HepG2 (cell line): Measurements from ENCODE around the gene MOCS2. TPM values are rescaled to one million over a fixed set of nuclear protein-coding genes. Genes with fewer than 3 reads are reported as not detected.

Experiments used
- AKAP8 ChIP-seq: sonication (generic); formaldehyde crosslinking; IDR thresholded peaks from 2 replicates; pipeline ENCODE4 v1.5.1; 2020; ENCODE audit warnings: mild to moderate bottlenecking, missing genetic modification reagents
- CREB1 ChIP-seq, 2 experiments: fragments of 450-650 bp in 1 of 2; IDR thresholded peaks; 2 replicates each; pipeline ENCODE4 v1.6.1; 2016 to 2017; ENCODE audit warnings: control low read depth in 1 of 2, mild to moderate bottlenecking in 1 of 2, missing compliant biosample characterization in 1 of 2, missing genetic modification characterization in 1 of 2
- DNMT1 ChIP-seq: sonication (generic); formaldehyde crosslinking; IDR thresholded peaks from 2 replicates; pipeline ENCODE4 v1.5.1; 2020; ENCODE audit warnings: mild to moderate bottlenecking, missing genetic modification reagents
- HMGA1 ChIP-seq: sonication (generic); formaldehyde crosslinking; conservative IDR thresholded peaks from 2 replicates; pipeline ENCODE4 v1.4.0; 2020; ENCODE audit warnings: missing genetic modification reagents
- HOXD1 ChIP-seq: sonication (generic); formaldehyde crosslinking; IDR thresholded peaks from 2 replicates; pipeline ENCODE4 v1.5.0; 2020; ENCODE audit warnings: missing genetic modification reagents
- IRX3 ChIP-seq: sonication (generic); formaldehyde crosslinking; IDR thresholded peaks from 2 replicates; pipeline ENCODE4 v1.8.1; 2023; ENCODE audit warnings: mild to moderate bottlenecking, low read depth, missing genetic modification reagents, borderline replicate concordance
- JARID2 ChIP-seq: sonication (generic); formaldehyde crosslinking; IDR thresholded peaks from 2 replicates; pipeline ENCODE4 v1.8.1; 2023; ENCODE audit warnings: missing genetic modification reagents, inconsistent platforms; ENCODE audit not compliant: insufficient replicate concordance
- KMT2B ChIP-seq: IDR thresholded peaks from 2 replicates; pipeline ENCODE4 v1.6.1; 2016; ENCODE audit warnings: missing genetic modification reagents, missing compliant biosample characterization
- NFE2L1 ChIP-seq: sonication (generic); formaldehyde crosslinking; IDR thresholded peaks from 2 replicates; pipeline ENCODE4 v1.4.0; 2020; ENCODE audit warnings: missing genetic modification reagents, mild to moderate bottlenecking, borderline replicate concordance
- NFIB ChIP-seq: sonication (generic); formaldehyde crosslinking; IDR thresholded peaks from 2 replicates; pipeline ENCODE4 v1.9.0; 2021; ENCODE audit warnings: missing genetic modification reagents, mild to moderate bottlenecking, borderline replicate concordance
- NR2F2 ChIP-seq: IDR thresholded peaks from 2 replicates; pipeline ENCODE4 v1.6.1; 2012; ENCODE audit warnings: low read depth, inconsistent platforms, borderline replicate concordance
- PCBP1 ChIP-seq: fragments of 200-400 bp; formaldehyde crosslinking; IDR thresholded peaks from 2 replicates; pipeline ENCODE4 v1.6.1; 2017; ENCODE audit warnings: mild to moderate bottlenecking, low read depth, low read length, borderline replicate concordance
- RBFOX2 ChIP-seq: fragments of 200-400 bp; formaldehyde crosslinking; IDR thresholded peaks from 2 replicates; pipeline ENCODE4 v1.6.1; 2017; ENCODE audit warnings: low read depth, mild to moderate bottlenecking, low read length
- RELA ChIP-seq: sonication (generic); formaldehyde crosslinking; IDR thresholded peaks from 2 replicates; pipeline ENCODE4 v1.4.0; 2020; ENCODE audit warnings: missing genetic modification reagents
- RNF219 ChIP-seq: sonication (generic); formaldehyde crosslinking; IDR thresholded peaks from 2 replicates; pipeline ENCODE4 v1.5.0; 2020; ENCODE audit warnings: mild to moderate bottlenecking, missing genetic modification reagents
- RXRB ChIP-seq: IDR thresholded peaks from 2 replicates; pipeline ENCODE4 v1.6.1; 2016; ENCODE audit warnings: borderline replicate concordance, missing genetic modification reagents, missing compliant biosample characterization
- SAFB2 ChIP-seq: sonication (generic); formaldehyde crosslinking; IDR thresholded peaks from 2 replicates; pipeline ENCODE4 v1.5.1; 2020; ENCODE audit warnings: missing genetic modification reagents, low read depth, mild to moderate bottlenecking, borderline replicate concordance
- SMARCC2 ChIP-seq: fragments of 450-650 bp; IDR thresholded peaks from 2 replicates; pipeline ENCODE4 v1.6.1; 2017; ENCODE audit warnings: antibody characterized with exemption, mild to moderate bottlenecking
- ZBTB43 ChIP-seq: sonication (generic); formaldehyde crosslinking; conservative IDR thresholded peaks from 2 replicates; pipeline ENCODE4 v1.4.0; 2020; ENCODE audit warnings: missing genetic modification reagents
- ZNF10 ChIP-seq: sonication (generic); formaldehyde crosslinking; IDR thresholded peaks from 2 replicates; pipeline ENCODE4 v1.4.0; 2020; ENCODE audit warnings: mild to moderate bottlenecking, low read depth, missing genetic modification reagents, borderline replicate concordance
- ZNF136 ChIP-seq: sonication (generic); formaldehyde crosslinking; IDR thresholded peaks from 2 replicates; pipeline ENCODE4 v1.8.1; 2022; ENCODE audit warnings: low read depth, mild to moderate bottlenecking, moderate library complexity, missing genetic modification reagents
- ZNF143 ChIP-seq: sonication (generic); formaldehyde crosslinking; IDR thresholded peaks from 2 replicates; pipeline ENCODE4 v1.4.0; 2020; ENCODE audit warnings: missing genetic modification reagents
- ZNF333 ChIP-seq: sonication (generic); formaldehyde crosslinking; IDR thresholded peaks from 2 replicates; pipeline ENCODE4 v1.4.0; 2020; ENCODE audit warnings: mild to moderate bottlenecking, missing genetic modification reagents, borderline replicate concordance
- ZNF660 ChIP-seq: sonication (generic); formaldehyde crosslinking; IDR thresholded peaks from 2 replicates; pipeline ENCODE4 v1.5.1; 2020; ENCODE audit warnings: mild to moderate bottlenecking, low read depth, missing genetic modification reagents, borderline replicate concordance
- ZNF749 ChIP-seq: sonication (generic); formaldehyde crosslinking; IDR thresholded peaks from 2 replicates; pipeline ENCODE4 v1.8.0; 2022; ENCODE audit warnings: mild to moderate bottlenecking, missing genetic modification reagents, moderate library complexity, borderline replicate concordance
- polyA plus RNA-seq, 8 experiments: library from polyadenylated mRNA; depleted of rRNA in 3 of 8; stranded (reverse) in 7 of 8; unstranded in 1 of 8; fragments of >200 nt; fragmentation: Illumina TruSeq in 4 of 8; extraction: Trizol in 4 of 8; gene quantifications; 2 replicates each; pipeline versions ENCODE4 v1.2.1 to v1.2.3, GENCODE V29; 2011 to 2016; ENCODE audit warnings: low read depth in 4 of 8, missing spikeins in 1 of 8, mixed read lengths in 1 of 8; ENCODE audit not compliant: insufficient read depth in 1 of 8
- total RNA-seq, 5 experiments: library from RNA; depleted of rRNA; stranded (reverse); fragments of >200 nt; fragmentation: Illumina TruSeq; extraction: Trizol; gene quantifications; 2 replicates each; pipeline ENCODE4 v1.2.3, GENCODE V29; 2016; ENCODE audit warnings: low read depth in 1 of 5
- TF ChIP-seq, protein P1 (sequence below): sonication (generic); formaldehyde crosslinking; IDR thresholded peaks from 2 replicates; pipeline ENCODE4 v1.5.1; 2020; ENCODE audit warnings: missing genetic modification reagents, mild to moderate bottlenecking, borderline replicate concordance

MOCS2 gene
- total and polyA plus RNA-seq, 2 of the 13 experiments (the other 11 are each of a cell fraction or from before 2014, with no cell fraction given): 19.2 to 41.9 TPM

GRCh38 chr5:53116597-53116996 lies 7.0 kb upstream of the MOCS2 start (continued):
- TF ChIP-seq CREB1 (IDR thresholded peaks at IDR 0.05) (no peak), CREB1 (CRISPR knock-in tag; IDR thresholded peaks at IDR 0.05) (no peak), AKAP8 (CRISPR knock-in tag) (no peak), HMGA1 (CRISPR knock-in tag) (no peak), ZNF333 (CRISPR knock-in tag) (no peak), PCBP1 (no peak), SMARCC2 (no peak), IRX3 (CRISPR knock-in tag) (no peak), ZNF10 (CRISPR knock-in tag) (no peak), NFE2L1 (CRISPR knock-in tag) (no peak), RELA (CRISPR knock-in tag) (no peak), ZNF143 (CRISPR knock-in tag) (no peak), RBFOX2 (no peak), DNMT1 (CRISPR knock-in tag) (no peak), NFIB (CRISPR knock-in tag) (no peak), HOXD1 (CRISPR knock-in tag) (no peak), ZNF660 (CRISPR knock-in tag) (no peak), JARID2 (no peak), ZNF136 (CRISPR knock-in tag) (no peak), ZBTB43 (peak; percentile 90), ZNF749 (CRISPR knock-in tag) (no peak), SAFB2 (CRISPR knock-in tag) (no peak), RXRB (CRISPR knock-in tag) (peak; percentile 52; the same call in 1 of the 2 replicates), NR2F2 (peak; percentile 64; the same call in 1 of the 2 replicates), KMT2B (CRISPR knock-in tag) (no peak), RNF219 (CRISPR knock-in tag) (no peak)
- TF ChIP-seq, protein P1, sequence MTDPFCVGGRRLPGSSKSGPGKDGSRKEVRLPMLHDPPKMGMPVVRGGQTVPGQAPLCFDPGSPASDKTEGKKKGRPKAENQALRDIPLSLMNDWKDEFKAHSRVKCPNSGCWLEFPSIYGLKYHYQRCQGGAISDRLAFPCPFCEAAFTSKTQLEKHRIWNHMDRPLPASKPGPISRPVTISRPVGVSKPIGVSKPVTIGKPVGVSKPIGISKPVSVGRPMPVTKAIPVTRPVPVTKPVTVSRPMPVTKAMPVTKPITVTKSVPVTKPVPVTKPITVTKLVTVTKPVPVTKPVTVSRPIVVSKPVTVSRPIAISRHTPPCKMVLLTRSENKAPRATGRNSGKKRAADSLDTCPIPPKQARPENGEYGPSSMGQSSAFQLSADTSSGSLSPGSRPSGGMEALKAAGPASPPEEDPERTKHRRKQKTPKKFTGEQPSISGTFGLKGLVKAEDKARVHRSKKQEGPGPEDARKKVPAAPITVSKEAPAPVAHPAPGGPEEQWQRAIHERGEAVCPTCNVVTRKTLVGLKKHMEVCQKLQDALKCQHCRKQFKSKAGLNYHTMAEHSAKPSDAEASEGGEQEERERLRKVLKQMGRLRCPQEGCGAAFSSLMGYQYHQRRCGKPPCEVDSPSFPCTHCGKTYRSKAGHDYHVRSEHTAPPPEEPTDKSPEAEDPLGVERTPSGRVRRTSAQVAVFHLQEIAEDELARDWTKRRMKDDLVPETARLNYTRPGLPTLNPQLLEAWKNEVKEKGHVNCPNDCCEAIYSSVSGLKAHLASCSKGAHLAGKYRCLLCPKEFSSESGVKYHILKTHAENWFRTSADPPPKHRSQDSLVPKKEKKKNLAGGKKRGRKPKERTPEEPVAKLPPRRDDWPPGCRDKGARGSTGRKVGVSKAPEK (CRISPR knock-in tag): no peak
